Neural cell (in vitro differentiated cells): ENCODE results near the gene LHFPL4. TPM values are rescaled to one million over a fixed set of nuclear protein-coding genes. Genes with fewer than 3 reads are reported as not detected.

Experiments
- H2AFZ ChIP-seq: fragments of 200-600, 300-800 bp; sonication (generic), shearing (Covaris generic); 2 replicates; pipeline ENCODE4 v1.6.0; 2014; ENCODE audit warnings: low read depth, mild to moderate bottlenecking, antibody characterized with exemption, low read length, moderate library complexity
- H3F3A ChIP-seq: fragments of 200-600 bp; shearing (Covaris generic); 2 replicates; pipeline ENCODE4 v1.6.1; 2016; ENCODE audit warnings: mild to moderate bottlenecking, moderate library complexity, mixed read lengths, antibody characterized with exemption, low read length; ENCODE audit not compliant: insufficient read depth, poor library complexity, severe bottlenecking
- H3K27ac ChIP-seq: fragments of 200-600, 300-800 bp; sonication (generic), shearing (Covaris generic); 2 replicates; pipeline ENCODE4 v1.5.1; 2014; ENCODE audit warnings: mild to moderate bottlenecking, low read length, moderate library complexity
- H3K27me3 ChIP-seq: fragments of 300-800, 200-600 bp; sonication (generic), shearing (Covaris generic); 2 replicates; pipeline ENCODE4 v1.6.0; 2014; ENCODE audit warnings: mild to moderate bottlenecking, low read depth, low read length, moderate library complexity; ENCODE audit not compliant: insufficient read depth
- H3K36me3 ChIP-seq: fragments of 300-800, 200-600 bp; sonication (generic), shearing (Covaris generic); 2 replicates; pipeline ENCODE4 v1.5.1; 2014; ENCODE audit warnings: mild to moderate bottlenecking, antibody characterized with exemption, low read length, moderate library complexity; ENCODE audit not compliant: insufficient read depth
- H3K4me2 ChIP-seq: fragments of 300-800, 200-600 bp; sonication (generic), shearing (Covaris generic); 2 replicates; pipeline ENCODE4 v1.6.0; 2014; ENCODE audit warnings: mild to moderate bottlenecking, low read length
- H3K4me3 ChIP-seq: fragments of 300-800, 200-600 bp; sonication (generic), shearing (Covaris generic); 2 replicates; pipeline ENCODE4 v1.5.1; 2014; ENCODE audit warnings: mild to moderate bottlenecking, low read length, moderate library complexity
- H3K79me2 ChIP-seq: fragments of 200-600 bp; shearing (Covaris generic); replicated peaks from 2 replicates; pipeline ENCODE4 v1.6.0; 2014; ENCODE audit warnings: mild to moderate bottlenecking, low read length, moderate library complexity; ENCODE audit not compliant: insufficient read depth
- H3K9ac ChIP-seq: fragments of 300-800, 200-600 bp; sonication (generic), shearing (Covaris generic); 2 replicates; pipeline ENCODE4 v1.6.1; 2016; ENCODE audit warnings: mild to moderate bottlenecking, low read length, mixed read lengths
- H3K9me2 ChIP-seq: fragments of 200-600 bp; shearing (Covaris generic); 2 replicates; pipeline ENCODE4 v1.6.1; 2016; ENCODE audit warnings: mild to moderate bottlenecking, low read length, mixed read lengths; ENCODE audit not compliant: insufficient read depth
- H3K9me3 ChIP-seq: fragments of 200-600, 300-800 bp; sonication (generic), shearing (Covaris generic); 2 replicates; pipeline ENCODE4 v1.6.1; 2016; ENCODE audit warnings: mild to moderate bottlenecking, mixed run types, low read length, moderate library complexity, mixed read lengths
- H4K20me1 ChIP-seq: fragments of 200-600 bp; shearing (Covaris generic); 2 replicates; pipeline ENCODE4 v1.6.1; 2016; ENCODE audit warnings: mild to moderate bottlenecking, mixed run types; ENCODE audit not compliant: insufficient read depth
- EP300 ChIP-seq: fragments of 450-650 bp; conservative IDR thresholded peaks from 2 replicates; pipeline ENCODE4 v1.6.1; 2014; ENCODE audit warnings: antibody characterized with exemption, mild to moderate bottlenecking, moderate library complexity; ENCODE audit not compliant: poor library complexity, severe bottlenecking
- EZH2 ChIP-seq: fragments of 200-600, 300-800 bp; shearing (Covaris generic), sonication (generic); IDR thresholded peaks from 2 replicates; pipeline ENCODE4 v1.6.1; 2014; ENCODE audit warnings: antibody characterized with exemption, low read length, borderline replicate concordance, mild to moderate bottlenecking; ENCODE audit not compliant: insufficient read depth, poor library complexity, severe bottlenecking
- MXI1 ChIP-seq: fragments of 450-650 bp; conservative IDR thresholded peaks from 2 replicates; pipeline ENCODE4 v1.6.1; 2014; ENCODE audit warnings: antibody characterized with exemption, mild to moderate bottlenecking; ENCODE audit not compliant: poor library complexity, severe bottlenecking
- POLR2AphosphoS5 ChIP-seq: IDR thresholded peaks from 2 replicates; pipeline ENCODE4 v1.6.1; 2012
- RAD21 ChIP-seq: fragments of 450-650 bp; conservative IDR thresholded peaks from 2 replicates; pipeline ENCODE4 v1.6.1; 2014; ENCODE audit warnings: antibody characterized with exemption, mild to moderate bottlenecking, moderate library complexity
- SMC3 ChIP-seq: fragments of 450-650 bp; conservative IDR thresholded peaks from 2 replicates; pipeline ENCODE4 v1.6.1; 2014; ENCODE audit warnings: antibody characterized with exemption, mild to moderate bottlenecking, moderate library complexity; ENCODE audit not compliant: poor library complexity
- TAF1 ChIP-seq: IDR thresholded peaks from 2 replicates; pipeline ENCODE4 v1.6.1; 2012; ENCODE audit warnings: low read depth
- polyA plus RNA-seq: library from polyadenylated mRNA; depleted of rRNA; stranded (reverse); fragments of >200 nt; gene quantifications from 2 replicates; pipeline ENCODE4 v1.2.3, GENCODE V29; 2014
- TF ChIP-seq, protein P1 (sequence below): fragments of 450-650 bp; IDR thresholded peaks from 2 replicates; pipeline ENCODE4 v1.5.1; 2014; ENCODE audit warnings: antibody characterized with exemption, mild to moderate bottlenecking, moderate library complexity; ENCODE audit not compliant: poor library complexity, severe bottlenecking
- TF ChIP-seq, protein P2 (sequence below): IDR thresholded peaks from 2 replicates; pipeline ENCODE4 v1.6.1; 2012; ENCODE audit warnings: borderline replicate concordance

Gene LHFPL4
- polyA plus RNA-seq, 1 donor from 2014 or later: 37.4 TPM

DNA sequence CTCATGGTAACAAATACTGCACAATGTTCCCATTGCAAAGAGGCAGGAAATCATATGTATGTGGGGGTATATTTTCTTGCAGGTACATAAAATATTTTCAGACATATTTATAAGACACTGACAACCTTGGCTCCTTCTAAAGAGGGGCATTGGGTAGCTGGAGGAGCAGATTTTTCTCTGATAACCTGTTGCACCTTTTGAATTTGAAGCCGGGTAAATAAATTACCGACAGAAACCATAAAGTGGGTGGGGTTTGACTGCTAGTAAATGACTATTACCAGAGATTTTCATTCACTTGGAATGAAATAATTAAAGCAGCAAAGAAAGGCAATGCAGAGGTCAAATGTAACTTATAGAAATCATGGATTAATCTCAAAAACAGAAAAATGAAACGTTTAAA lies 19.2 kb downstream of the LHFPL4 start:
- Histone ChIP-seq H3K27me3 (no peaks in the 10 kb centered on the region), H3F3A (no peaks in the 10 kb centered on the region), H4K20me1 (no peaks in the 10 kb centered on the region), H3K9me2 (no peaks in the 10 kb centered on the region), H3K4me2 (no peak overlapping the region), H2AFZ (no peak overlapping the region), H3K9ac (no peak overlapping the region), H3K79me2 (no peaks in the 10 kb centered on the region), H3K36me3 (no peaks in the 10 kb centered on the region), H3K27ac (no peak overlapping the region), H3K9me3 (no peaks in the 10 kb centered on the region), H3K4me3 (no peak overlapping the region)
- TF ChIP-seq, protein P1, sequence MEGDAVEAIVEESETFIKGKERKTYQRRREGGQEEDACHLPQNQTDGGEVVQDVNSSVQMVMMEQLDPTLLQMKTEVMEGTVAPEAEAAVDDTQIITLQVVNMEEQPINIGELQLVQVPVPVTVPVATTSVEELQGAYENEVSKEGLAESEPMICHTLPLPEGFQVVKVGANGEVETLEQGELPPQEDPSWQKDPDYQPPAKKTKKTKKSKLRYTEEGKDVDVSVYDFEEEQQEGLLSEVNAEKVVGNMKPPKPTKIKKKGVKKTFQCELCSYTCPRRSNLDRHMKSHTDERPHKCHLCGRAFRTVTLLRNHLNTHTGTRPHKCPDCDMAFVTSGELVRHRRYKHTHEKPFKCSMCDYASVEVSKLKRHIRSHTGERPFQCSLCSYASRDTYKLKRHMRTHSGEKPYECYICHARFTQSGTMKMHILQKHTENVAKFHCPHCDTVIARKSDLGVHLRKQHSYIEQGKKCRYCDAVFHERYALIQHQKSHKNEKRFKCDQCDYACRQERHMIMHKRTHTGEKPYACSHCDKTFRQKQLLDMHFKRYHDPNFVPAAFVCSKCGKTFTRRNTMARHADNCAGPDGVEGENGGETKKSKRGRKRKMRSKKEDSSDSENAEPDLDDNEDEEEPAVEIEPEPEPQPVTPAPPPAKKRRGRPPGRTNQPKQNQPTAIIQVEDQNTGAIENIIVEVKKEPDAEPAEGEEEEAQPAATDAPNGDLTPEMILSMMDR: no peak
- TF ChIP-seq TAF1: no peak
- TF ChIP-seq, protein P2, sequence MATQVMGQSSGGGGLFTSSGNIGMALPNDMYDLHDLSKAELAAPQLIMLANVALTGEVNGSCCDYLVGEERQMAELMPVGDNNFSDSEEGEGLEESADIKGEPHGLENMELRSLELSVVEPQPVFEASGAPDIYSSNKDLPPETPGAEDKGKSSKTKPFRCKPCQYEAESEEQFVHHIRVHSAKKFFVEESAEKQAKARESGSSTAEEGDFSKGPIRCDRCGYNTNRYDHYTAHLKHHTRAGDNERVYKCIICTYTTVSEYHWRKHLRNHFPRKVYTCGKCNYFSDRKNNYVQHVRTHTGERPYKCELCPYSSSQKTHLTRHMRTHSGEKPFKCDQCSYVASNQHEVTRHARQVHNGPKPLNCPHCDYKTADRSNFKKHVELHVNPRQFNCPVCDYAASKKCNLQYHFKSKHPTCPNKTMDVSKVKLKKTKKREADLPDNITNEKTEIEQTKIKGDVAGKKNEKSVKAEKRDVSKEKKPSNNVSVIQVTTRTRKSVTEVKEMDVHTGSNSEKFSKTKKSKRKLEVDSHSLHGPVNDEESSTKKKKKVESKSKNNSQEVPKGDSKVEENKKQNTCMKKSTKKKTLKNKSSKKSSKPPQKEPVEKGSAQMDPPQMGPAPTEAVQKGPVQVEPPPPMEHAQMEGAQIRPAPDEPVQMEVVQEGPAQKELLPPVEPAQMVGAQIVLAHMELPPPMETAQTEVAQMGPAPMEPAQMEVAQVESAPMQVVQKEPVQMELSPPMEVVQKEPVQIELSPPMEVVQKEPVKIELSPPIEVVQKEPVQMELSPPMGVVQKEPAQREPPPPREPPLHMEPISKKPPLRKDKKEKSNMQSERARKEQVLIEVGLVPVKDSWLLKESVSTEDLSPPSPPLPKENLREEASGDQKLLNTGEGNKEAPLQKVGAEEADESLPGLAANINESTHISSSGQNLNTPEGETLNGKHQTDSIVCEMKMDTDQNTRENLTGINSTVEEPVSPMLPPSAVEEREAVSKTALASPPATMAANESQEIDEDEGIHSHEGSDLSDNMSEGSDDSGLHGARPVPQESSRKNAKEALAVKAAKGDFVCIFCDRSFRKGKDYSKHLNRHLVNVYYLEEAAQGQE: no peak

DNA sequence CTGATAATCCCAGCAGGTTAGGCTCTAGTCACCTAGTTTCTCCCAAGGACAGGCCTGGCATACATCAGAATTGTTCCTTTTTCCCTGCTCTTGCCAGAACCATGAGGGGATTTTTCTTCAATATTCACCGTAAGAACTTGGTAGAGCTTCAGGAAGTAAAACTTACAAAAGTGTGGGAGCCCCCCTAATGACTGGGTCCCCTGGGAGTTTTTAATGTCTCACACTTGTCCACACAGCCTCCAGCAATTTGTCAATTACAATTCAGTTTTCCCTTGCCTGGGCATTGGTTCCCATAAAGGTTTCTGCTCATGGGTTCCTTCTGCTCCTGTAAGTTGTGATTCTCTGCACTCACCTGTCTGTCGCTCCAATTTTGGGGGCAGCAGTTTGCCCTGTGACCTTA lies 28.5 kb downstream of the LHFPL4 start:
- H2AFZ ChIP-seq: no peak overlapping the region
- H3K27me3 ChIP-seq: no peaks in the 10 kb centered on the region
- H3K79me2 ChIP-seq: no peaks in the 10 kb centered on the region
- H3K9me2 ChIP-seq: no peaks in the 10 kb centered on the region
- TF ChIP-seq SMC3: no peak
- TF ChIP-seq EP300: no peak
- TF ChIP-seq, protein P2: no peak
- no peak for TF ChIP-seq RAD21
- TF ChIP-seq POLR2AphosphoS5: no peak
- TF ChIP-seq, protein P1: no peak
- TF ChIP-seq EZH2: no peak
- TF ChIP-seq MXI1: no peak
- no peak for TF ChIP-seq TAF1
- no peak overlapping the region for H3K27ac ChIP-seq
- H3F3A ChIP-seq: no peaks in the 10 kb centered on the region
- H3K36me3 ChIP-seq: no peaks in the 10 kb centered on the region
- H3K9me3 ChIP-seq: no peaks in the 10 kb centered on the region
- no peak overlapping the region for H3K4me3 ChIP-seq
- H3K9ac ChIP-seq: no peak overlapping the region
- H4K20me1 ChIP-seq: no peaks in the 10 kb centered on the region
- H3K4me2 ChIP-seq: no peak overlapping the region
